Measurements from ENCODE around the gene JAG2.

JAG2 gene

GRCh38 chr14:105138551-105139111 is 29.9 kb downstream of the JAG2 start:
- no peak for DNase-seq

- DNase-seq: no peak
These were observed 30.5 kb downstream of the JAG2 start for GRCh38 chr14:105138021-105138541.

GRCh38 chr14:105137481-105138020 is 31.0 kb downstream of the JAG2 start:
- DNase-seq: no peak

DNA sequence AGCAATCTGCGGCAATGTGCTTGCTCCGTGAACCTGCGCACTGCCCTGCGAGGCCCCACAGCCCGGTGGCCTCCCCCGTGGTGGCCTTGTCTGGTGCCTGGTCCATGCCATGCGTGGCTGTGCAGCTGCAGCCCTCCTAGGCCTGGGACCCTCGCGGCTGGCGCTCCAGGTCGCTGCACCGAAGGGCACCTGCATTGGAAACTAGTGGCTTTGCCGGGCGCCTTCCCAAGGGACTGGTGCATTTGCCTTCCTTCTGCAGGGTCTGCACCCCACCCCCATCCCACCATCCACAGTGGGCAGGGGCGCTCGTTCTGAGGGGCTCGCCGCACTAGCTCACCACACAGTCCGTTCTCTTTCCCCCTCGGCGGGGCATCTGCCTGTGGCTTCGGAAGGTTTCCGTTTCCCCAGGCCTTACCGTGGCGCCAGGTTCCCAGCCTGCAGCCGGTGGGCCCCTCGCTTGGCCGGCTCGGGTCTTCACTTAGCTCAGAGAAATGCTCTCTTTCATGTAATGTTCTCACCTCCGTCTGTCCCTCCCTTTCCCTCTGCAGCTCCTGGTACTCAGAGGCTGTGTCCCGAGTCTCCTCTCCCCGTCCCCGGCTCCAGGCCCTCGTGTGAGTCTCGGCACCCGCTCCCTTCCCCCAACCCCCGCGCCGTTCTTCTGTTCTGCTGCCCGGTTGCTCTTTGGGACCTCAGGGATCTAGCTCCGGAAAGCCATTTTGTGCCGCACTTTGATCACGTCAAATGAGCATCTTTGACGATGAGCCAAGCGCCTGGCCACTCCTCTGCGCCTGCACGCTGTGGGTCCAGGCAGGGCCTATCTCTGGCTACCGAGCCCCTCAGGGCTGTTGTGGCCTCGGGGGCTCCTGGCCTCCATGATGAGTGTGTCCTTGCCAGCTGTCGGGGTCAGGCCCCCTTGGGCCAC is 31.9 kb downstream of the JAG2 start:
- no peak for DNase-seq

DNA sequence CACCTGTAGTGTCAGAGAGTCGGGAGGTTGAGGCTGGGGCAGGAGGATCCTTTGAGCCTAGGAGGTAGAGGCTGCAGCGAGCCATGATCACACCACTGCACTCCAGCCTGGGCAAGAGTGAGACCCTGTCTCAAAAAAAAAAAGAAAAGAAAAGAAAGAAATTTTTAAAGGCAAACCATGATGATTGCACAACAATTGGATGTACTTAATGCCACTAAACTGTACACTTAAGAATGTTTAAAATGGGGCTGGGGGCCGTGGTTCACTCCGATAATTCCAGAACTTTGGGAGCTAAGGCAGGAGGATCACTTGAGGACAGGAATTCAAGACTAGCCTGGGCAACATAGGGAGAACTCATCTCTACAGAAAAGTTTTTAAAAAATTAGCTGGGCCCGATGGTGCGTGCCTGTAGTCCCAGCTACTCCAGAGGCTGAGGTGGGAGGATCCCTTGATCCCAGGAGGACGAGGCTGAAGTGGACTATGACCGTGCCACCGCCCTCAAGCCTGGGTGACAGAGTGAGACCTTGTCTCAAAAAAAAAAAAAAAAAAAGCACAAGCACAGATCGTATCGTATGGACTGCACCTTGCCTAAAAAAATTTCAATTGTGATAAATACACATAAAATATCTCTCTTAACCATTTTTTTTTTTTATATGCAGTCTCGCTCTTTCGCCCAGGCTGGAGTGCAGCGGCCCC is 32.7 kb downstream of the JAG2 start:
- no peak for DNase-seq

DNA sequence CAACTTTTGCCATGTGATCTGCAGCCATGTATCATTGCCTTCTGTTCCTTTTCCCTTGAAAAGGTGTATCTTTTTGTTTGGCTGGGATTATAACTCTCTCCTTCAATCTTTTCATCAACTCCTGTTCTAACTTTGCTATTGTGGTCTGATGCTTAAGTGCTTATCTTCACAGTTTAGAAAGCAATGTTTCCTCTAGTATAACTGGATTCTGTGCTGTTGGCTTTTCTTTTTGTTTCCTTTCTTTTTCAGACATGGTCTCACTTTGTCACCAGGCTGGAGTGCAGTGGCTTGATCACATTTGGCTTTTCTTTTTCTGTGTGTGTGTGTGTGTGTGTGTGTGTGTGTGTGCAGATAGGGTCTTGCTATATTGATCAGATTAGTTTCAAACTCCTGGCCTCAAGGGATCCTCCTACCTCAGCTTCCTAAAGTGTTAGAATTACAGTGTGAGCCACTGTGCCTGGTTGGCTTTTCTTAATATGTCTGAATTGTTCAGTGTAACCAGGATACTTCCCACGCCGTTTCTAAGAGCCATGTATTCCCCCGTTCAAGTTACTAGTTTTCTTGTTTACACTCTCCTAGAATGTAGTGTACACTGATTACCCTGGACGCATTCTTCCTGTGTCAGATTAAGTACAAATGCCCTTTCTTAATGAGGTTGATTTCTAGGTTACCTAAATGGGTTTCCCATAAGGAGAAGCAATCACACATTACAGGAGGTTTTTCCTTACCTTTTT is 35.5 kb downstream of the JAG2 start:
- no peak for DNase-seq

GRCh38 chr14:105131241-105131640 is 37.3 kb downstream of the JAG2 start:
- DNase-seq: no peak

DNA sequence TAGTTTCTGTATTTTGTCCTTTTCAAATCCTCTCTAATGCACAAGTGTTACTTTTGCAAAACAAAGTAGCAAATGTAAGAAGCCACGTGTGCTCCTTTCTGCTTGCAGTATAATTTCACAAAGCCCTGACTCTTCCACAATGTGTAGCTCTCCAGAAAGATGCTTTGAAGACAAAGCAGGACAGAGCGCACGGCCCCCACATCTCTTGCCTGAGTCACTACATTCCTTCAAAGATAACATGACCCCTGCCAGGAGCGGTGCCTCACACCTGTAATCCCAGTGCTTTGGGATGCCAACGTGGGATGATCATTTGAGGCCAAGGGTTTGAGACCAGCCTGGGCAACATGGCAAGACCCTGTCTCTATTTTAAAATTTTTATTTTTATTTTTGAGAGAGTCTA is 40.5 kb downstream of the JAG2 start:
- no peak for DNase-seq

GRCh38 chr14:105126981-105127329 is 41.6 kb downstream of the JAG2 start:
- DNase-seq: no peak

- DNase-seq: no peak
These were observed 42.2 kb downstream of the JAG2 start for GRCh38 chr14:105126126-105126980.

DNA sequence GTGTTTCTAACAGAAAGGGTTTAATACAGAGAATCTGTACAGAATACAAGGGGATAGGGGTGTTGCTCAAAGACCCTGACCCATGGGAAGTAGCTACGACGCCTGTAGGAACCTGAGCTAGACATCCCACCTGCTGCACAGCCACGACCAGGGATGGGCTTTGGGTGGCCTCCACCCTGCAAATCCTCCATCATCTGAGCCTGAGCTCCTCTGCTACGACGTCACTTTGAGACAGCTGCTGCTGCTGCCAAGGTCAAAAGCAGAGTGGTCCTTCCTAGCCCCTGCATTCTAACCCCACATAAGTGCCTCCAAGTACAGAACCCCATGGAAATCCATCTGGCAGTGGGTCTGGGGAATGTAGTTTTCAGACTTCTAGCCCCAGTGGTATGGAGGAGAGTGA is 43.8 kb downstream of the JAG2 start:
- no peak for DNase-seq

- DNase-seq: no peak
These were observed 44.4 kb downstream of the JAG2 start for GRCh38 chr14:105123981-105124765.

DNA sequence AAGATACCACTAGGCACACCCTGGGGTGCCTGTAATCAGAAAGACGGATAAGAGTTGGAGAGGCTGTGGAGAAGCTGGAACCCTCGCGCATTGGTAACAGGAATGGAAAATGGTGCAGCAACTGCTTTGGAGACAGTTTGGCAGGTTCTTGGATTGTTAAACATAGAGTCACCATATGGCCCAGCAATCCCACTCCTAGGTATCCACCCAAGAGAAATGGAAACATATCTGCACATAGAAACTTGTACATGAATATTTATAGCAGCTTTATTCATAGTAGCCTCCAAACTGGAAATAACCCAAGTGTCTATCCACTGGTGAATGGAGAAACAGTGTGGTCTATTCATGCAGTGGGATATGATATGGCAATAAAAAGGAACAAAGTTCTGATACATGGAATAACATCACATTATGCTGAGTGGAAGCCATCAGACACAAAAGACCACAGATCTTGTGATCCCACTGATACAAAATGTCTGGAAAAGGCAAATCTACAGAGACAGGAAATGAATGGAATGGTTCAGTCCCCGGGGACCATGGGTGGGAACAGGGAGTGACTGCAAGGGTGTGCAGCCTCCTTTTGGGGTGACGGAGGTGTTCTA is 45.4 kb downstream of the JAG2 start:
- no peak for DNase-seq

GRCh38 chr14:105120056-105120455 is 48.5 kb downstream of the JAG2 start:
- DNase-seq: no peak

GRCh38 chr14:105119408-105120025 is 49.1 kb downstream of the JAG2 start:
- no peak for DNase-seq

GRCh38 chr14:105118646-105119407 is 49.7 kb downstream of the JAG2 start:
- no peak for DNase-seq

GRCh38 chr14:105117710-105118385 is 50.7 kb downstream of the JAG2 start:
- no peak for DNase-seq

DNA sequence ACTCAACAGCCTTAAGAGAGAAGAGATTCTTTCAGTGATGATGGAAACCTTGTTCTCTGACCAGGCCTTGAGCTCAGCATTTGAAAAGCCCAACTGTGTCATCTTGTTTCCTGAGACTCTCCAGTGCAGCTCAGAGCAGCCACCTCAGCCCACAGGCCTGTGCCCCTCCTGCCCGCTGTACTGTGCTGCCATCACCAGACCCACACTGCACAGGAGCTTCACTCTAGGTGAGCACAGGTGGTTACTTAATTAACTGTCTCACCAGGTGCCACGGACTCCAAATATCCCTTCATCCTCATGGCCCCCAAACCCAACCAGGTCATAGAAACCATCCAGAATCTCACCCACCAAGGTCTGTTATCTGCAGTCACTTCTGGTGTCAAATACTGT is 51.3 kb downstream of the JAG2 start:
- DNase-seq: no peak
